IMR-90 (cell line): ENCODE measurements around the gene SPIC.

Source experiments
- CTCF ChIP-seq: conservative IDR thresholded peaks from 2 replicates; pipeline ENCODE4 v1.5.1; 2012; ENCODE audit warnings: mild to moderate bottlenecking, low read depth, low read length, improper control_type of control experiment
- ELK1 ChIP-seq: fragments of 150-350 bp; IDR thresholded peaks from 2 replicates; pipeline ENCODE4 v1.6.1; 2016; ENCODE audit warnings: low read depth, mild to moderate bottlenecking, low read length, moderate library complexity, borderline replicate concordance
- USF2 ChIP-seq: fragments of 150-350 bp; IDR thresholded peaks from 2 replicates; pipeline ENCODE4 v1.6.1; 2017; ENCODE audit warnings: mild to moderate bottlenecking, antibody characterized with exemption, low read length, low read depth

GRCh38 chr12:101470939-101471338 lies 4.2 kb upstream of the SPIC start:
- TF ChIP-seq CTCF (no peak), ELK1 (no peak), USF2 (no peak)
